Neural crest cell (in vitro differentiated cells): ENCODE measurements around the gene SLC7A6. TPM values are rescaled to one million over a fixed set of nuclear protein-coding genes. Genes with fewer than 3 reads are reported as not detected.
"Not testable (repeated sequence)": the region's sequence is repeated elsewhere in the genome, so short reads cannot be mapped to it uniquely, and the experiment has no call there.

Experiments
- DNase-seq: peaks from one replicate; pipeline ENCODE4 v3.0.0; 2021; ENCODE audit warnings: low read depth, mixed read lengths, low spot score
- H3K27ac Mint-ChIP-seq: one replicate; pipeline ENCODE4 v1.8.0; 2021; ENCODE audit warnings: mild to moderate bottlenecking, mixed read lengths; ENCODE audit not compliant: unreplicated experiment
- H3K27me3 Mint-ChIP-seq: 2 replicates; pipeline ENCODE4 v1.8.0; 2021; ENCODE audit warnings: low read depth, mild to moderate bottlenecking, mixed read lengths
- H3K36me3 Mint-ChIP-seq: 2 replicates; pipeline ENCODE4 v1.8.0; 2021; ENCODE audit warnings: low read depth, mild to moderate bottlenecking, mixed read lengths
- H3K4me1 Mint-ChIP-seq: 2 replicates; pipeline ENCODE4 v1.8.0; 2021; ENCODE audit warnings: mixed read lengths
- H3K4me3 Mint-ChIP-seq: one replicate; pipeline ENCODE4 v1.8.0; 2021; ENCODE audit warnings: mild to moderate bottlenecking, mixed read lengths
- H3K9me3 Mint-ChIP-seq: 2 replicates; pipeline ENCODE4 v1.8.0; 2021; ENCODE audit warnings: mixed read lengths
- total RNA-seq: library from RNA; stranded (reverse); gene quantifications from 2 replicates; pipeline ENCODE4 v1.2.1, GENCODE V29; 2021
- TF ChIP-seq, protein P1 (sequence below): fragments of 200-600 bp; sonication (generic); conservative IDR thresholded peaks from 2 replicates; pipeline ENCODE4 v1.5.0; 2021; ENCODE audit warnings: antibody characterized with exemption, mild to moderate bottlenecking

SLC7A6 gene
- total RNA-seq, 1 donor from 2014 or later, result 41.7 TPM

DNA sequence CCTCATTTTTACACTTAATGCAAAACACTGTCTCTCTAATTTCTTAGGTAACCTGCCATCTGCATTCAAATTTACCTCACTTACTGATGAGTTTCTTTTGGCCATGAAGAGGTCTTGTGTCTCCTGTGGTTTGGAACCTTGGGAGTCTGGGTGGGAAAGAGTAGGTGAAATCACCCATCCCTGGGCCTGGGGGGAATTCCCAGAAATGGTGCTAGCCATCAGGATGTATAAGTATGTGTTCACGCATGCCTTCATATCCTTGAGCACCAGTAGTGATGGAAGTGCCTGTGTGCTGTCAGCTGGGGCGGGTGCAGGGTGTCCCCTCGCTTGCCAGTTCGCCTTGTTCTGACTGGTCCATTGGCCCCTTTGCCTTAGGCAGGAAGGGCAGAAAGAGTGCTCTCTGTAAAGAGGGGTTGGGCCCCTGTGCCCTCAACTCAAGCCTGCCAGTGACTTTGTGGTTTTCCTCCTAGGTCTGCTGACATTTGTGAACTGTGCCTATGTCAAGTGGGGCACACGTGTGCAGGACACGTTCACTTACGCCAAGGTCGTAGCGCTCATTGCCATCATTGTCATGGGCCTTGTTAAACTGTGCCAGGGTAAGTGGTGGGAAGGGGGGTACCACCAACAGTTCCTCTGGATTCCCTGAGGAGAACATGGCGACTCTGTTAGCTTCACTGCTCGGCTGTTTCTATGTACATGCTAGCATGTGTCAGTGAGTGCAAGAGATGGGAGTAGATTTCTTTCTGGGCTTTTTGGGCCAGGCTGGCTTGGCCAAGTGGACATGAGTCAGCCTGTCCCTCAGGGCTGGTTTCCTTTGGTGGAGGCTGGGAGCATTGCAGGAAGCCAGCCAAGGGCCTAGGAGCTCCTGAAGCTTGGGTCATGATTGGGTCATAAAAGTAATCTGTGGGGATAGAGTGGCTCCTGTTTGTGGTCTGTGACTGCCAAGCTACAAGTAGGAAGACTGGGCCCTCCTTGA is 23.2 kb downstream of the SLC7A6 start:
- Mint-ChIP-seq H3K9me3 (no peaks in the 10 kb centered on the region), H3K27ac (peak overlapping the region; percentile 55), H3K27me3 (no peaks in the 10 kb centered on the region), H3K4me1 (no peaks in the 10 kb centered on the region), H3K36me3 (peaks cover 10% of the 10 kb centered on the region), H3K4me3 (no peak overlapping the region)
- TF ChIP-seq, protein P1, sequence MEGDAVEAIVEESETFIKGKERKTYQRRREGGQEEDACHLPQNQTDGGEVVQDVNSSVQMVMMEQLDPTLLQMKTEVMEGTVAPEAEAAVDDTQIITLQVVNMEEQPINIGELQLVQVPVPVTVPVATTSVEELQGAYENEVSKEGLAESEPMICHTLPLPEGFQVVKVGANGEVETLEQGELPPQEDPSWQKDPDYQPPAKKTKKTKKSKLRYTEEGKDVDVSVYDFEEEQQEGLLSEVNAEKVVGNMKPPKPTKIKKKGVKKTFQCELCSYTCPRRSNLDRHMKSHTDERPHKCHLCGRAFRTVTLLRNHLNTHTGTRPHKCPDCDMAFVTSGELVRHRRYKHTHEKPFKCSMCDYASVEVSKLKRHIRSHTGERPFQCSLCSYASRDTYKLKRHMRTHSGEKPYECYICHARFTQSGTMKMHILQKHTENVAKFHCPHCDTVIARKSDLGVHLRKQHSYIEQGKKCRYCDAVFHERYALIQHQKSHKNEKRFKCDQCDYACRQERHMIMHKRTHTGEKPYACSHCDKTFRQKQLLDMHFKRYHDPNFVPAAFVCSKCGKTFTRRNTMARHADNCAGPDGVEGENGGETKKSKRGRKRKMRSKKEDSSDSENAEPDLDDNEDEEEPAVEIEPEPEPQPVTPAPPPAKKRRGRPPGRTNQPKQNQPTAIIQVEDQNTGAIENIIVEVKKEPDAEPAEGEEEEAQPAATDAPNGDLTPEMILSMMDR, result no peak
- DNase-seq, result no peak

DNA sequence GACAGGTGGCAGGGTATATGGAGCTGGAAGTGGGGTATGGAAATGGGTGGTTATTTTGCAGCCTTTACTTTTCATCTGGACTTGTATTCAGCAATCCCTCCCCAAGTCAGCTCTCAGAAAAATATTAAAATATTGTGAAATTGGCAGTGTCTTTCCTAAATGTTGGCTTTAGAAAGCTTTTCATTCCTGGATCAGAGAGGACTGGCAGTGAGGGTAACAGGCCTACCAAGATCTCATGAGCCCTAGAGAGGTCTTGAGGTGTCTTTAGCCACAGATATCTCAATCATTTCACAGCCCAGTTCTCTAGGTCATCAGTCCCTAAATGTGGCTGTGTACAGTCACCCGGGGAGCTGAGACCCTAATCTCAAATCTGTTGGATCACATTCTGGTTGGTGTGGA is 23.9 kb downstream of the SLC7A6 start:
- TF ChIP-seq, protein P1, result no peak
- Mint-ChIP-seq H3K9me3 (no peaks in the 10 kb centered on the region), H3K36me3 (peaks cover 10% of the 10 kb centered on the region), H3K27ac (no peak overlapping the region), H3K27me3 (no peaks in the 10 kb centered on the region), H3K4me1 (no peaks in the 10 kb centered on the region), H3K4me3 (no peak overlapping the region)
- no peak for DNase-seq

GRCh38 chr16:68288796-68289195 is 24.5 kb downstream of the SLC7A6 start:
- H3K4me1 Mint-ChIP-seq, H3K4me3 Mint-ChIP-seq, H3K27ac Mint-ChIP-seq, H3K27me3 Mint-ChIP-seq, H3K9me3 Mint-ChIP-seq, DNase-seq: not testable (repeated sequence)
- peaks cover 10% of the 10 kb centered on the region for H3K36me3 Mint-ChIP-seq

DNA sequence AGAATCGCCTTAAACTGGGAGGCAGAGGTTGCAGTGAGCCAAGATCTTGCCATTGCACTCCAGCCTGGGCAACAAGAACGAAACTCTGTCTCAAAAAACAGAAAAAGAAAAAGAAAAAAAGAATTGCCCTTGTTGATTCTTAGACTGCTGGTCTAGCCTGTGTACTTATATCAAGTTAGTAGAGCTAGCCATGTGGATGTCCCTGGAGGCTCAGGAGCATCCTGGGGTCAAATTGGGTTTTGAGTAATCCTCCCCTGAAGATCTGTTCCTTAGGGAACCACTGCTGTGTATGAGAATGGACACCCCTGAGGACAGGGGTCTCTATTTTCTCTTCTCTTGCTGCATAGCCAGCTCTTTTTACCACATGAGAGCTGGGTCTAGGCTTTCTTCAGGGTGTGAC is 24.9 kb downstream of the SLC7A6 start:
- TF ChIP-seq, protein P1, result no peak
- Mint-ChIP-seq H3K9me3 (no peaks in the 10 kb centered on the region), H3K4me3 (no peak overlapping the region), H3K27ac (no peak overlapping the region), H3K27me3 (no peaks in the 10 kb centered on the region), H3K4me1 (no peaks in the 10 kb centered on the region), H3K36me3 (peaks cover 10% of the 10 kb centered on the region)
- no peak for DNase-seq

DNA sequence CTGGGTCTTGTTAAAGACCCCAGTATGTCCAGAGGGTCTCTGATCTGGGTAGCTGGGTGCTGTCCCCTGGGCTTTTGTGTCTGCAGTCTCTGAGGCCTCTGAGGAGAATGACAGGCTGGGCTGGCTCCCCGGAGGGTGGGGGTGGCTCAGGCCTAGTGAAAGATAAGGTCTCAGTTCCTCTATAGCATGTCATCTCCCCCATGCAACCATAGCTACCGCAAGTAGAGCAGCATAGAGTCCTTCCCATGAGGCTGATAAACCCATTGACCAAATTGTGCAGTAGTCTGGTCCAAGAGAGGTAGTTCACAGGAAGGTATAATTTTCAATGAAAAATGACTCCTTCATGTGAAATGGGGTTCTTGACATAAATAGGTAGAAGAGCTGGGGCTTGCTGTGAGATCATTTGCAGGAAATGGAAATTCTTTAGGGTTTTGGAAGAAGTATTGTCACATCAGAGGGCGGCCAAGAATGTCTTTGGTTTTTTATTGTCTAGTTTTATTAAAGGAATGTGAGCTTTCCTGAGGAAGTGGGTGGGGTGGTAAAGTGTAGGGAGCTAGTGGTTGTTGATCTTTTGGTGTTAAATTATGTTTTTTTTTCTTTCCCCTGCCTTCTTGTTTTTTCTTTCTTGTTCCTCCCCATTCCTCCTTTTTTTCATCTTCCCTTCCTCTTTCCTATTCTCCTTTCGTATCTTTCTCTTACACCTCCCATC is 25.4 kb downstream of the SLC7A6 start:
- H3K4me3 Mint-ChIP-seq, result no peak overlapping the region
- H3K4me1 Mint-ChIP-seq, result no peaks in the 10 kb centered on the region
- TF ChIP-seq, protein P1, result no peak
- peaks cover 10% of the 10 kb centered on the region for H3K36me3 Mint-ChIP-seq
- no peak overlapping the region for H3K27ac Mint-ChIP-seq
- H3K27me3 Mint-ChIP-seq, result no peaks in the 10 kb centered on the region
- no peaks in the 10 kb centered on the region for H3K9me3 Mint-ChIP-seq
- no peak for DNase-seq

- no peaks in the 10 kb centered on the region for H3K4me1 Mint-ChIP-seq
- no peaks in the 10 kb centered on the region for H3K27me3 Mint-ChIP-seq
- peaks cover 10% of the 10 kb centered on the region for H3K36me3 Mint-ChIP-seq
- TF ChIP-seq, protein P1, result no peak
- H3K4me3 Mint-ChIP-seq, result no peak overlapping the region
- no peak for DNase-seq
- H3K27ac Mint-ChIP-seq, result no peak overlapping the region
- no peaks in the 10 kb centered on the region for H3K9me3 Mint-ChIP-seq
Measured at GRCh38 chr16:68290450-68290849, 26.1 kb downstream of the SLC7A6 start.
